GM23338 (cell line): Measurements from ENCODE around the gene ITPRIPL1. TPM values are rescaled to one million over a fixed set of nuclear protein-coding genes. Genes with fewer than 3 reads are reported as not detected.

Experiments used
- ATAC-seq: fragments of 200-7000 bp; cut with Tn5 transposase; 3 replicates; pipeline ENCODE4 v1.9.1; 2020
- DNase-seq: peaks from one replicate; pipeline ENCODE4 v3.0.0-alpha.2; 2015; ENCODE audit warnings: low spot score
- H2AFZ ChIP-seq: fragments of 200-600 bp; sonication (generic); 2 replicates; pipeline ENCODE4 v1.8.0; 2016; ENCODE audit warnings: antibody characterized with exemption, mild to moderate bottlenecking, moderate library complexity
- H3F3A ChIP-seq: fragments of 200-600 bp; sonication (generic); replicated peaks from 2 replicates; pipeline ENCODE4 v1.8.0; 2017; ENCODE audit warnings: antibody characterized with exemption, mixed run types, low read depth
- H3K27ac ChIP-seq: fragments of 200-600 bp; sonication (generic); 2 replicates; pipeline ENCODE4 v1.6.1; 2016; ENCODE audit warnings: low read depth
- H3K27me3 ChIP-seq: fragments of 200-600 bp; sonication (generic); 2 replicates; pipeline ENCODE4 v1.8.0; 2016; ENCODE audit warnings: mild to moderate bottlenecking, mixed run types, moderate library complexity; ENCODE audit not compliant: insufficient read depth
- H3K36me3 ChIP-seq: fragments of 200-600 bp; sonication (generic); 2 replicates; pipeline ENCODE4 v1.8.0; 2016; ENCODE audit warnings: mild to moderate bottlenecking; ENCODE audit not compliant: insufficient read depth
- H3K4me1 ChIP-seq: fragments of 200-600 bp; sonication (generic); 2 replicates; pipeline ENCODE4 v1.8.0; 2016; ENCODE audit warnings: mild to moderate bottlenecking, moderate library complexity; ENCODE audit not compliant: insufficient read depth
- H3K4me2 ChIP-seq: fragments of 200-600 bp; sonication (generic); 2 replicates; pipeline ENCODE4 v1.7.1; 2017; ENCODE audit warnings: mixed run types
- H3K4me3 ChIP-seq: fragments of 200-600 bp; sonication (generic); 2 replicates; pipeline ENCODE4 v1.6.1; 2016; ENCODE audit warnings: mixed run types
- H3K79me2 ChIP-seq: fragments of 200-600 bp; sonication (generic); replicated peaks from 2 replicates; pipeline ENCODE4 v1.8.0; 2017; ENCODE audit warnings: mild to moderate bottlenecking; ENCODE audit not compliant: insufficient read depth
- H3K9me2 ChIP-seq: fragments of 200-600 bp; sonication (generic); 2 replicates; pipeline ENCODE4 v1.8.0; 2017; ENCODE audit not compliant: insufficient read depth
- H4K20me1 ChIP-seq: fragments of 200-600 bp; sonication (generic); replicated peaks from 2 replicates; pipeline ENCODE4 v1.8.0; 2017; ENCODE audit warnings: mild to moderate bottlenecking; ENCODE audit not compliant: insufficient read depth
- H3K27ac Mint-ChIP-seq: 2 replicates; pipeline ENCODE4 v1.8.0; 2020; ENCODE audit warnings: inconsistent platforms, mild to moderate bottlenecking, moderate library complexity, mixed read lengths
- H3K27me3 Mint-ChIP-seq: 3 replicates; pipeline ENCODE4 v1.8.0; 2022; ENCODE audit warnings: low read depth, mild to moderate bottlenecking, moderate library complexity, mixed read lengths, inconsistent platforms; ENCODE audit not compliant: insufficient read depth, poor library complexity
- H3K36me3 Mint-ChIP-seq: 3 replicates; pipeline ENCODE4 v1.8.0; 2021; ENCODE audit warnings: low read depth, mild to moderate bottlenecking, inconsistent platforms, moderate library complexity, mixed read lengths
- H3K4me1 Mint-ChIP-seq: 3 replicates; pipeline ENCODE4 v1.8.0; 2020; ENCODE audit warnings: mild to moderate bottlenecking, inconsistent platforms, mixed read lengths
- H3K4me3 Mint-ChIP-seq: 3 replicates; pipeline ENCODE4 v1.8.0; 2021; ENCODE audit warnings: moderate library complexity, mild to moderate bottlenecking, inconsistent platforms, mixed read lengths
- H3K9me3 Mint-ChIP-seq: 3 replicates; pipeline ENCODE4 v1.8.0; 2020; ENCODE audit warnings: moderate library complexity, mild to moderate bottlenecking, inconsistent platforms, mixed read lengths
- CREB1 ChIP-seq: fragments of 250-450 bp; sonication (Bioruptor Pico); IDR thresholded peaks from 2 replicates; pipeline ENCODE4 v1.5.0; 2020; ENCODE audit warnings: low read depth, mild to moderate bottlenecking, moderate library complexity
- CTCF ChIP-seq, 2 experiments: fragments of 200-600 bp in 1 of 2; sonication (generic) in 1 of 2; conservative IDR thresholded peaks; 2 replicates each; pipeline versions ENCODE4 v1.5.1 to v1.6.1; 2016 to 2017; ENCODE audit warnings: antibody characterized with exemption in 2 of 2, low read depth in 2 of 2, mild to moderate bottlenecking in 2 of 2, moderate library complexity in 1 of 2
- ETS1 ChIP-seq: IDR thresholded peaks from 2 replicates; pipeline ENCODE4 v1.6.1; 2016; ENCODE audit warnings: antibody characterized with exemption
- EZH2 ChIP-seq: fragments of 200-600 bp; sonication (generic); IDR thresholded peaks from one replicate; pipeline ENCODE4 v1.8.0; 2017; ENCODE audit warnings: antibody characterized with exemption, mild to moderate bottlenecking, low read depth; ENCODE audit not compliant: unreplicated experiment
- EZH2phosphoT487 ChIP-seq: fragments of 200-600 bp; sonication (generic); IDR thresholded peaks from one replicate; pipeline ENCODE4 v1.8.1; 2018; ENCODE audit warnings: antibody characterized with exemption; ENCODE audit not compliant: unreplicated experiment
- JUNB ChIP-seq: IDR thresholded peaks from one replicate; pipeline ENCODE4 v1.6.1; 2016; ENCODE audit warnings: antibody characterized with exemption; ENCODE audit not compliant: unreplicated experiment
- NANOG ChIP-seq: IDR thresholded peaks from 2 replicates; pipeline ENCODE4 v1.6.1; 2016; ENCODE audit warnings: antibody characterized with exemption, borderline replicate concordance
- POLR2AphosphoS5 ChIP-seq: IDR thresholded peaks from 2 replicates; pipeline ENCODE4 v1.6.1; 2016; ENCODE audit warnings: antibody characterized with exemption, low read depth
- REST ChIP-seq: IDR thresholded peaks from one replicate; pipeline ENCODE4 v1.6.1; 2018; ENCODE audit warnings: antibody characterized with exemption; ENCODE audit not compliant: unreplicated experiment
- STAT1 ChIP-seq: IDR thresholded peaks from one replicate; pipeline ENCODE4 v1.6.1; 2016; ENCODE audit warnings: antibody characterized with exemption; ENCODE audit not compliant: unreplicated experiment
- ZNF114 ChIP-seq: fragments of 250-450 bp; sonication (Bioruptor Pico); IDR thresholded peaks from 2 replicates; pipeline ENCODE4 v1.5.0; 2020; ENCODE audit warnings: mild to moderate bottlenecking, moderate library complexity
- ZNF331 ChIP-seq: fragments of 250-450 bp; sonication (Bioruptor Pico); IDR thresholded peaks from 2 replicates; pipeline ENCODE4 v1.5.0; 2020; ENCODE audit warnings: low read depth, mild to moderate bottlenecking, moderate library complexity
- ZNF462 ChIP-seq: fragments of 250-450 bp; sonication (Bioruptor Pico); IDR thresholded peaks from 2 replicates; pipeline ENCODE4 v1.5.0; 2020; ENCODE audit warnings: mild to moderate bottlenecking, moderate library complexity
- polyA plus RNA-seq: library from polyadenylated mRNA; unstranded; fragments of >200 nt; fragmentation: Nextera tagmentation; extraction: Ambion mirVana; gene quantifications from 2 replicates; pipeline ENCODE4 v1.2.1, GENCODE V29; 2016
- total RNA-seq: library from RNA; depleted of rRNA; stranded (reverse); fragments of >200 nt; shearing (Covaris generic); gene quantifications from 2 replicates; pipeline ENCODE4 v1.2.3, GENCODE V29; 2014

The ITPRIPL1 gene
- total and polyA plus RNA-seq, 2 experiments from 2014 or later: 5.3 to 14.0 TPM

GRCh38 chr2:96353032-96353561 is 28.0 kb downstream of the ITPRIPL1 start:
- H4K20me1 ChIP-seq: peaks cover 3% of the 10 kb centered on the region
- no peaks in the 10 kb centered on the region for H3K9me2 ChIP-seq
- Mint-ChIP-seq H3K4me1 (no peaks in the 10 kb centered on the region), H3K4me3 (no peak overlapping the region), H3K36me3 (peaks cover 90% of the 10 kb centered on the region), H3K27ac (no peak overlapping the region), H3K9me3 (no peaks in the 10 kb centered on the region), H3K27me3 (peaks cover 3% of the 10 kb centered on the region)
- peaks cover 56% of the 10 kb centered on the region for H3K36me3 ChIP-seq
- no peaks in the 10 kb centered on the region for H3K79me2 ChIP-seq
- H3K27me3 ChIP-seq: no peaks in the 10 kb centered on the region
- no peak overlapping the region for H3K4me3 ChIP-seq
- no peak for TF ChIP-seq CTCF (conservative IDR thresholded peaks at IDR 0.05; ENCODE audit: low read depth in 2 of 2)
- no peak for TF ChIP-seq STAT1
- no peak for TF ChIP-seq ZNF114 (CRISPR knock-in tag)
- TF ChIP-seq ZNF331: no peak
- TF ChIP-seq EZH2phosphoT487: no peak
- no peak for TF ChIP-seq ETS1
- TF ChIP-seq JUNB: no peak
- TF ChIP-seq REST: no peak
- no peak for TF ChIP-seq POLR2AphosphoS5
- TF ChIP-seq EZH2: no peak
- TF ChIP-seq NANOG: no peak
- TF ChIP-seq CREB1: no peak
- TF ChIP-seq ZNF462: no peak
- H2AFZ ChIP-seq: no peak overlapping the region
- ATAC-seq (no peak), DNase-seq (no peak)
- H3K4me2 ChIP-seq: no peak overlapping the region
- H3F3A ChIP-seq: no peaks in the 10 kb centered on the region
- H3K27ac ChIP-seq: no peak overlapping the region
- H3K4me1 ChIP-seq: no peaks in the 10 kb centered on the region
